Cardiac fibroblast (primary cell): ENCODE data around the gene DCLRE1B.
"Not testable (repeated sequence)": the region's sequence is repeated elsewhere in the genome, so short reads cannot be mapped to it uniquely, and the experiment has no call there.

Experiments used
- DNase-seq, 2 donors: peaks; one replicate each; pipeline versions ENCODE4 v3.0.0 to v3.0.0-alpha.2; 2010; ENCODE audit warnings: low read depth in 2 of 2
- H3K4me3 ChIP-seq, 2 donors: replicated peaks in 1 of 2; 1 replicate in 1 of 2; 2 replicates in 1 of 2; pipeline ENCODE4 v1.5.1; 2011; ENCODE audit warnings: low read depth in 2 of 2, low read length in 2 of 2, mild to moderate bottlenecking in 2 of 2, moderate library complexity in 1 of 2
- CTCF ChIP-seq: IDR thresholded peaks from one replicate; pipeline ENCODE4 v1.5.1; 2011; ENCODE audit warnings: low read depth, mild to moderate bottlenecking, low read length, inconsistent platforms

Gene DCLRE1B

GRCh38 chr1:113946678-113947387 is 41.7 kb downstream of the DCLRE1B start:
- peak in 1 of 2 donors; percentile 23 for DNase-seq
- TF ChIP-seq CTCF, result no peak
- no peak overlapping the region for H3K4me3 ChIP-seq

- peak in 1 of 2 donors; percentile 22 for DNase-seq
- no peak for TF ChIP-seq CTCF
- no peak overlapping the region for H3K4me3 ChIP-seq
These were observed 42.4 kb downstream of the DCLRE1B start for GRCh38 chr1:113947388-113948107.

GRCh38 chr1:113948151-113948550 is 43.0 kb downstream of the DCLRE1B start:
- not testable (repeated sequence) for DNase-seq, H3K4me3 ChIP-seq

- TF ChIP-seq CTCF, result peak; percentile 35
- H3K4me3 ChIP-seq, result no peak overlapping the region
- peak in 1 of 2 donors; percentile 13 for DNase-seq
These were observed 43.9 kb downstream of the DCLRE1B start for GRCh38 chr1:113949007-113949406.

GRCh38 chr1:113950908-113951307 is 45.8 kb downstream of the DCLRE1B start:
- H3K4me3 ChIP-seq, result no peak overlapping the region
- TF ChIP-seq CTCF, result no peak
- DNase-seq, result no peak

- no peak for TF ChIP-seq CTCF
- DNase-seq, result no peak
- no peak overlapping the region for H3K4me3 ChIP-seq
These were observed 46.6 kb downstream of the DCLRE1B start for GRCh38 chr1:113951719-113952118.

- DNase-seq, result no peak
- no peak overlapping the region for H3K4me3 ChIP-seq
- no peak for TF ChIP-seq CTCF
These were observed 52.9 kb downstream of the DCLRE1B start for GRCh38 chr1:113957984-113958383.
